IMR-90 (cell line): ENCODE data around the gene LAMA3. TPM values are rescaled to one million over a fixed set of nuclear protein-coding genes. Genes with fewer than 3 reads are reported as not detected.

ENCODE experiments used
- ATAC-seq: fragments of 200-7000 bp; cut with Tn5 transposase; 2 replicates; pipeline ENCODE4 v1.9.1; 2020; ENCODE audit warnings: low read depth, mild to moderate bottlenecking, moderate library complexity
- BruUV-seq: library from RNA; stranded (reverse); fragments of 400-500 nt; replicated peaks from 2 replicates; lab custom pipeline; 2021; lab: Mats Ljungman, UMichigan
- CTCF ChIA-PET: fragments of 300-600 bp; formaldehyde crosslinking; extraction: SDS; loops from one replicate; lab custom pipeline; 2021; ENCODE audit warnings: antibody characterized with exemption; lab: Yijun Ruan, JAX
- POLR2A ChIA-PET: fragments of 300-600 bp; sonication (Branson Sonifier 250); formaldehyde crosslinking; loops from one replicate; lab custom pipeline; 2022; ENCODE audit warnings: antibody characterized with exemption; ENCODE audit not compliant: unreplicated experiment; lab: Charles Lee
- DNase-seq: peaks from one replicate; pipeline ENCODE4 v3.0.0; 2013
- H2AFZ ChIP-seq: replicated peaks from 2 replicates; pipeline ENCODE3; 2013; ENCODE audit warnings: low read length, mild to moderate bottlenecking; ENCODE audit not compliant: poor library complexity
- H2AK5ac ChIP-seq: 2 replicates; pipeline ENCODE4 v1.6.1; 2013; ENCODE audit warnings: low read depth, low read length, inconsistent platforms
- H2AK9ac ChIP-seq: replicated peaks from 2 replicates; pipeline ENCODE3; 2013; ENCODE audit warnings: mild to moderate bottlenecking, low read depth, low read length, moderate library complexity; ENCODE audit not compliant: poor library complexity
- H2BK120ac ChIP-seq: 2 replicates; pipeline ENCODE4 v1.6.1; 2013; ENCODE audit warnings: low read depth, low read length, inconsistent platforms
- H2BK15ac ChIP-seq: 3 replicates; pipeline ENCODE4 v1.6.1; 2013; ENCODE audit warnings: low read depth, low read length, inconsistent platforms
- H2BK20ac ChIP-seq: 2 replicates; pipeline ENCODE4 v1.6.1; 2013; ENCODE audit warnings: low read depth, mild to moderate bottlenecking, inconsistent platforms, low read length, moderate library complexity
- H2BK5ac ChIP-seq: 2 replicates; pipeline ENCODE4 v1.6.1; 2013; ENCODE audit warnings: mild to moderate bottlenecking, low read depth, low read length, inconsistent platforms; ENCODE audit not compliant: poor library complexity, severe bottlenecking
- H3K14ac ChIP-seq: replicated peaks from 2 replicates; pipeline ENCODE4 v1.6.1; 2013; ENCODE audit warnings: low read depth, low read length, inconsistent platforms
- H3K18ac ChIP-seq: 2 replicates; pipeline ENCODE4 v1.6.1; 2013; ENCODE audit warnings: low read depth, low read length, control low read depth
- H3K23ac ChIP-seq: 2 replicates; pipeline ENCODE4 v1.6.1; 2013; ENCODE audit warnings: low read depth, low read length, inconsistent platforms
- H3K27ac ChIP-seq: 2 replicates; pipeline ENCODE4 v1.5.1; 2013; ENCODE audit warnings: mild to moderate bottlenecking, control low read depth, low read length; ENCODE audit not compliant: insufficient read depth
- H3K27me3 ChIP-seq: 2 replicates; pipeline ENCODE4 v1.6.1; 2013; ENCODE audit warnings: low read length; ENCODE audit not compliant: control insufficient read depth, insufficient read depth
- H3K36me3 ChIP-seq: 2 replicates; pipeline ENCODE4 v1.6.1; 2013; ENCODE audit warnings: low read length, mixed read lengths; ENCODE audit not compliant: control insufficient read depth, insufficient read depth
- H3K4ac ChIP-seq: 2 replicates; pipeline ENCODE4 v1.6.1; 2013; ENCODE audit warnings: low read depth, low read length, inconsistent platforms
- H3K4me1 ChIP-seq: 2 replicates; pipeline ENCODE4 v1.6.1; 2013; ENCODE audit warnings: low read length, mixed read lengths; ENCODE audit not compliant: control insufficient read depth, insufficient read depth
- H3K4me2 ChIP-seq: 2 replicates; pipeline ENCODE4 v1.6.1; 2013; ENCODE audit warnings: low read depth, mild to moderate bottlenecking, control low read depth, low read length, moderate library complexity
- H3K4me3 ChIP-seq: 2 replicates; pipeline ENCODE4 v1.5.1; 2013; ENCODE audit warnings: low read depth, mild to moderate bottlenecking, control low read depth, low read length, moderate library complexity; ENCODE audit not compliant: insufficient read depth
- H3K56ac ChIP-seq: 2 replicates; pipeline ENCODE4 v1.6.1; 2013; ENCODE audit warnings: low read length, inconsistent platforms; ENCODE audit not compliant: insufficient read depth; ENCODE audit errors: extremely low read depth
- H3K79me1 ChIP-seq, 2 experiments: 2 replicates each; pipeline ENCODE4 v1.6.1; 2013; ENCODE audit warnings: low read length in 2 of 2, inconsistent platforms in 1 of 2, low read depth in 1 of 2
- H3K9ac ChIP-seq: 2 replicates; pipeline ENCODE4 v1.6.1; 2013; ENCODE audit warnings: low read depth, low read length, control low read depth
- H3K9me1 ChIP-seq: 2 replicates; pipeline ENCODE4 v1.6.1; 2013; ENCODE audit warnings: low read length, inconsistent platforms; ENCODE audit not compliant: insufficient read depth
- H3K9me3 ChIP-seq: 2 replicates; pipeline ENCODE4 v1.6.1; 2013; ENCODE audit warnings: low read length; ENCODE audit not compliant: control insufficient read depth, insufficient read depth
- H4K20me1 ChIP-seq: 2 replicates; pipeline ENCODE4 v1.6.1; 2013; ENCODE audit warnings: low read length, inconsistent platforms; ENCODE audit not compliant: insufficient read depth
- H4K5ac ChIP-seq: 2 replicates; pipeline ENCODE4 v1.6.1; 2013; ENCODE audit warnings: mild to moderate bottlenecking, low read depth, low read length, control low read depth
- H4K8ac ChIP-seq, 2 experiments: 2 replicates each; pipeline ENCODE4 v1.6.1; 2013; ENCODE audit warnings: low read depth in 2 of 2, low read length in 2 of 2, control low read depth in 1 of 2, inconsistent platforms in 1 of 2
- H4K91ac ChIP-seq: 2 replicates; pipeline ENCODE4 v1.6.1; 2013; ENCODE audit warnings: low read depth, low read length, inconsistent platforms; ENCODE audit not compliant: insufficient read depth
- BHLHE40 ChIP-seq: fragments of 150-350 bp; IDR thresholded peaks from 2 replicates; pipeline ENCODE4 v1.6.1; 2016; ENCODE audit warnings: mild to moderate bottlenecking, low read depth, low read length
- CEBPB ChIP-seq: IDR thresholded peaks from 2 replicates; pipeline ENCODE4 v1.6.1; 2012; ENCODE audit warnings: low read depth, low read length, improper control_type of control experiment
- CHD1 ChIP-seq: IDR thresholded peaks from 2 replicates; pipeline ENCODE4 v1.6.1; 2012; ENCODE audit warnings: low read depth, low read length, improper control_type of control experiment
- FOS ChIP-seq: fragments of 150-350 bp; IDR thresholded peaks from 2 replicates; pipeline ENCODE4 v1.6.1; 2016; ENCODE audit warnings: low read depth, low read length
- MAZ ChIP-seq: IDR thresholded peaks from 2 replicates; pipeline ENCODE4 v1.6.1; 2012; ENCODE audit warnings: low read depth, mild to moderate bottlenecking, low read length, improper control_type of control experiment, moderate library complexity, borderline replicate concordance
- RAD21 ChIP-seq: IDR thresholded peaks from 2 replicates; pipeline ENCODE4 v1.6.1; 2012; ENCODE audit warnings: low read length, improper control_type of control experiment
- WGBS, 2 experiments: methylation state at CpG; one replicate each; pipeline versions ENCODE4 v1.1.5 to v1.1.7; 2013; ENCODE audit warnings: missing lambda C conversion rate in 2 of 2; ENCODE audit not compliant: insufficient read length in 1 of 2; ENCODE audit errors: extremely low coverage in 2 of 2; 5-methylcytosine and 5-hydroxymethylcytosine counted together
- dilution Hi-C: fragments of 300-500 bp; cut with HindIII; formaldehyde crosslinking; loops from one replicate; pipeline ENCODE4 v1.14.3; 2018; ENCODE audit warnings: low sequenced_read_pairs; ENCODE audit not compliant: unreplicated experiment
- in situ Hi-C: fragments of 300-500 bp; cut with MboI; formaldehyde crosslinking; loops from 3 replicates; pipeline ENCODE4 v1.14.3; 2019; ENCODE audit warnings: low sequenced_read_pairs, inconsistent platforms, mixed read lengths
- intact Hi-C: fragments of 100-400 bp; cut with micrococcal nuclease; formaldehyde crosslinking; loops from 2 replicates; pipeline ENCODE4 v1.10.0; 2022
- polyA plus RNA-seq, 3 experiments: library from polyadenylated mRNA; depleted of rRNA; stranded (reverse); fragments of >200 nt; gene quantifications; 2 replicates each; pipeline ENCODE4 v1.2.3, GENCODE V29; 2012; ENCODE audit warnings: low replicate concordance in 1 of 3
- total RNA-seq: library from RNA; depleted of rRNA; stranded (reverse); fragments of >200 nt; gene quantifications from 2 replicates; pipeline ENCODE4 v1.2.3, GENCODE V29; 2012

Gene LAMA3
- total and polyA plus RNA-seq, 2 of the 4 experiments (the other 2 are of a cell fraction), result 0.18 to 0.19 TPM

DNA sequence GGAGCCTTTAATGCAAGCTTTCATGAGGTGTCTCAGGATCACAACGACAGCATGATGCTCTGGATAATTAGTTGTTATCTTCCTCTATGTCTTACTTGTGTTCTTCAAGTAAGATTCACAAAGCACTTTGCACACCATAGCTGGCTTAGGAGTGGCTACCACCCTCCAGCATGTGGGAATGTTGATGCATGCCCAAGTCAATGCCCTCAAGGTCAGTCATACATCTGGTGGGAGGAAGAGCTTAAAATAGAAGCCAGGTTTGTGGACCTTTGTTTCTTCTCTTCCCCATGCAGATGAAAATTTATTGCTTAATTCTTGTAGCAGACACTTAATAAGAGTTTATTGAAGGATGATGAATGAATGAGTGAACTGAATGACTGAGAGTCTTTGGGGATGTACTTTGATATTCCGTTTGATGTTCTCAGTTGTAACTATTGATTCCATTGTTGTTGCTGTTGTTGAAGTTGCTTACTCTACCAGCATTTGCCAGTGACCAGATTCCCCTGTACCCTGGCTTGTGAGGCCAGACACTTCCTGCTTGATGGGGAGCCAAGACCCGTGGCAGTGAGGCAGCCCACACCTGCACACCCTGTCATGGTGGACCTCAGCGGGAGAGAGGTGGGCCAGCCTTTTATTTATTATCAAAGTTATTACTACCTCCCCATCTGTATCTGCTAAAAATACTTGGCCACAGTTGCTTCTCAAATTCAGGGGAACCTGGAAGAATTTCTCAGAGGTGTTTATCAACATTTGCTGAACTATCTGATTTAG is 137.8 kb downstream of the LAMA3 start:
- CTCF ChIA-PET, result no interaction called here
- intact Hi-C loops, result loop anchor here (5.0 kb wide), 1 partner anchor 90 kb away; no protein-coding TSS in a partner anchor
- no peaks in the 10 kb centered on the region for H3K9me3 ChIP-seq

More for the DNA sequence above, 137.8 kb downstream of the LAMA3 start:
- no peak overlapping the region for H3K4me3 ChIP-seq
- H2BK5ac ChIP-seq, result no peak overlapping the region
- no peaks in the 10 kb centered on the region; the same call in 1 of the 2 replicates for H3K36me3 ChIP-seq
- no peak overlapping the region for H3K9ac ChIP-seq
- no peak overlapping the region for H3K4me2 ChIP-seq
- no peak overlapping the region for H3K18ac ChIP-seq
- dilution Hi-C loops (no loop called here), in situ Hi-C loops (loop anchor here (10.0 kb wide), 1 partner anchor 298 kb away; no protein-coding TSS in a partner anchor)
- no TSS peak for BruUV-seq
- H2BK20ac ChIP-seq, result no peak overlapping the region
- no peak overlapping the region for H3K27ac ChIP-seq
- no peak overlapping the region for H2BK120ac ChIP-seq
- H2BK15ac ChIP-seq, result no peak overlapping the region
- H3K9me1 ChIP-seq, result 0 out of 2 replicates have a peak, but pooled peaks cover 2% of the 10 kb centered on the region
- no peak overlapping the region for H2AK9ac ChIP-seq
- no peak overlapping the region for H3K4ac ChIP-seq
- no peak overlapping the region for H3K23ac ChIP-seq
- H2AFZ ChIP-seq, result no peak overlapping the region
- POLR2A ChIA-PET, result no interaction called here
- H4K5ac ChIP-seq, result no peak overlapping the region
- no peak overlapping the region for H2AK5ac ChIP-seq
- H3K79me1 ChIP-seq, result no peaks in the 10 kb centered on the region
- no peaks in the 10 kb centered on the region for H3K4me1 ChIP-seq
- H3K14ac ChIP-seq, result no peak overlapping the region
- no peaks in the 10 kb centered on the region for H4K20me1 ChIP-seq
- H4K8ac ChIP-seq, result no peak overlapping the region
- H4K91ac ChIP-seq, result no peak overlapping the region
- TF ChIP-seq FOS, result no peak
- TF ChIP-seq CHD1, result no peak
- no peak for TF ChIP-seq BHLHE40
- TF ChIP-seq MAZ, result no peak
- TF ChIP-seq CEBPB, result no peak
- TF ChIP-seq RAD21, result no peak
- ATAC-seq (no peak), DNase-seq (no peak)
- WGBS, 2 experiments, result no CpG with 5 or more reads among the region's 4 CpGs
- H3K27me3 ChIP-seq, result no peaks in the 10 kb centered on the region
- H3K56ac ChIP-seq, result no peak overlapping the region
